NCI-H2081 treated with DMSO at 0.1 percent for 48 hours (cell line): ENCODE results near the gene RHOC.
"Not testable (repeated sequence)": the region's sequence is repeated elsewhere in the genome, so short reads cannot be mapped to it uniquely, and the experiment has no call there.

Experiments used
- DNase-seq: peaks from one replicate; lab custom pipeline; 2025; lab: John Stamatoyannopoulos, UW

The RHOC gene

GRCh38 chr1:112706505-112707220 lies at the start of gene RHOC:
TSS of gene RHOC (minus strand) at chr1:112707127. CDS start at chr1:112703799, 3,328 bp downstream.
- DNase-seq = no peak

GRCh38 chr1:112754116-112754628 lies 47.2 kb upstream of the RHOC start:
- no peak for DNase-seq

- DNase-seq = no peak
Measured at GRCh38 chr1:112748396-112748795, 41.5 kb upstream of the RHOC start.

DNA sequence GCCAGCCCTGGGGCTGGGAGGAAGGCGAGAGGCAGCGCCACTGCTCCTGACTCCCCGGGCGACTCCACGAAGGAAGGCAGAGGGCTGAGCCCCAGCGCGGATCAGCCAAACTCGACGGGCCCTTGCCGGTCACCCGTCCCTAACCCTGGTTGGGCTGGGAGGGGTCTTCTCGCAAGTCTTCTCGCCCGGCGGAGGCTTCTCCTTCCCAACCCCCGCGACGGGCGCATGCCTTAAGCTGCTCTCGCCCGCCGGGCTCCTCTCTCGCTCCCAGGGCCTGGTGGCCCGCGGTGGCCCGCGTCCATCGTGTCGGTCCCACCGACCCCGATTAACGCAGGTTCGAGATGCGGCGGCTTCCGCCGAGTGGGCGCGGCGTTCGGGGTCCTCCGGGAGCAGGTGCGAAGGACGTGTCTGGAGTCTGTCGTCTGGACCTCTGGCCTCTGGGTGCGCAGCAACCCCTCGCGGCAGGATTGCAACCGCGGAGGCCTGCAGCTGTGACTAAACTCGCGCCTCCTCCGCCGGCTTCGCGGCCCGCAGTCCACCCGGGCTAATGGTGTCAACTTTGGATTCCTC lies 37.2 kb upstream of the RHOC start:
- no peak for DNase-seq

DNA sequence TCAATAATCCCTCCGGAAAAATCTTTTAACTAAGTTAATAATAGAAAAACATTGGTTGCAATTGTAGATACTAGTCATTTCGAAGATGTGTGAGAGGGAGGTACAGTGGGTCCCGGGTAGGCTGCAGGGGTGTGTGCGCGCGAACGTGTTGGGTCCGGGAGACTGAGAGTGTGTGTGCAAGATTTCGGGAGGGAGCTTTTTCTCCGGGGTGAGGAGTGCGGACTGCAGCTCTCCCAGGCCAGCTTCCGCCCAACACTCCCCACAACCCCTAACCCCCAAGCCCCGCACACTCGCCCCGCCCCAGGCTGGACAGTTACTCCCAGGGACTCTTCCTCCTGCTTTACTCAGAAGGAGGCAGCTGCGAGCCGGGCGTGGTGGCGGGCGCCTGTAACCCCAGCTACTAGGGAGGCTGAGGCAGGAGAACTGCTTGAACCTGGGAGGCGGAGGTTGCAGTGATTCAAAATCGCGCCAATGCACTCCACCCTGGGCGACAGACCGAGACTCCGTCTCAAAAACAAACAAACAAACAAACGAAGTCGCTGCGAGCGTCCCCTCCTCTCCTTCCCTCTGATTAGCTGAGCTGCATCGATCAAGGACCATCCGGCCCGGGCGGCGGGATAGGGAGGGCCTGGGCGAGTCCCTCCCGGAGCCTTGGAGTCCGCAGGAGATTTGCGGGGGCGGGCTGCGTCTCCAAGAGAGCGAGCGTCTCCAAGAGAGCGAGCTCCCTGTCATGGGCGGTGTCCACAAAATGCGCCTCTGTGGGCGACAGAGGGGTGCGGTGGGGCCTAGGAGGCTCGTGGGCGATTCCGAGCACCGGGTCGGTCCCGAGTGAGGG lies 36.5 kb upstream of the RHOC start:
- no peak for DNase-seq

- no peak for DNase-seq
Measured at GRCh38 chr1:112737573-112737972, 30.6 kb upstream of the RHOC start.

- DNase-seq = no peak
Measured at GRCh38 chr1:112735752-112736151, 28.8 kb upstream of the RHOC start.

- no peak for DNase-seq
Measured at GRCh38 chr1:112731451-112731850, 24.5 kb upstream of the RHOC start.

DNA sequence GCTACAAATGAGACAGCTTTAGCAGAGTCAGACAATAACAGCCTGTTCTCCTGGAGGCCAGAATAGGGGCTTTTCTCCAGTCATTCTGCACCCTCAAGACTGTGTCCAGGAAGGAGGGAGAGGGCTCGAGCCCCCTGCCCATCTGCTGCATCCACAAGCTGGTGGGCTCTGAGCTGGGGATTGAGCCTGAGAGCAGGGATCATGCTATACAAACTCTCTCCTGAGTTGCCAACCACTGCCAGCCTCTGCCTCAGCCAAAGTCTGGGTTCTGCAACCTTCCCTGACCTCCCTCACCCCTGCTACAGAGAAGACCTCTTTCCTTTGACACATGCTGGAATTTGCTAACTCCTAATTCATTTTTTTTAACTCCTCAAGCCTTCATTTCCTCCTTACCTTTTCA lies 23.0 kb upstream of the RHOC start:
- no peak for DNase-seq

DNA sequence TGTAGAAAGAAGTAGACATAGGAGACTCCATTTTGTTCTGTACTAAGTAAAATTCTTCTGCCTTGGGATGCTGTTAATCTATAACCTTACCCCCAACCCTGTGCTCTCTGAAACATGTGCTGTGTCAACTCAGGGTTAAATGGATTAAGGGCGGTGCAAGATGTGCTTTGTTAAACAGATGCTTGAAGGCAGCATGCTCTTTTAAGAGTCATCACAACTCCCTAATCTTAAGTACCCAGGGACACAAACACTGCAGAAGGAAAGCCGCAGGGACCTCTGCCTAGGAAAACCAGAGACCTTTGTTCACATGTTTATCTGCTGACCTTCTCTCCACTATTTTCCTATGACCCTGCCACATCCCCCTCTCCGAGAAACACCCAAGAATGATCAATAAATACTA lies 22.1 kb upstream of the RHOC start:
- not testable (repeated sequence) for DNase-seq

DNA sequence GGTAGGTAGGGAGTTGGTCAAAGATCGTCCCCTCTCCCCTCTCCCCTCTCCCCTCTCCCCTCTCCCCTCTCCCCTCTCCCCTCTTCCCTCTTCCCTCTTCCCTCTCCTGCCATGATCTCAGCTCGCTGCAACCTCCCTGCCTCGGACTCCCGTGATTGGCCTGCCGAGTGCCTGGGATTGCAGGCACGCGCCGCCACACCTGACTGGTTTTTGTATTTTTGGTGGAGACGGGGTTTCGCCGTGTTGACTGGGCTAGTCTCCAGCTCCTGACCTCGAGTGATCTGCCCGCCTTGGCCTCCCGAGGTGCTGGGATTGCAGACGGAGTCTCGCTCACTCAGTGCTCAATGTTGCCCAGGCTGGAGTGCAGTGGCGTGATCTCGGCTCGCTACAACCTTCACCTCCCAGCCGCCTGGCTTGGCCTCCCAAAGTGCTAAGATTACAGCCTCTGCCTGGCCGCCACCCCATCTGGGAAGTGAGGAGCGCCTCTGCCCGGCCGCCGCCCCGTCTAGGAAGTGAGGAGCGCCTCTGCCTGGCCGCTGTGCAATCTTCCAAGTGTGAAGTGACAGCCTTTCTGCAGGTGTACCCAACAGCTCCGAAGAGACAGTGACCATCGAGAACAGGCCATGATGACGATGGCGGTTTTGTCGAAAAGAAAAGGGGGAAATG lies 21.5 kb upstream of the RHOC start:
- DNase-seq = not testable (repeated sequence)

- DNase-seq = no peak
Measured at GRCh38 chr1:112727716-112728115, 20.8 kb upstream of the RHOC start.

DNA sequence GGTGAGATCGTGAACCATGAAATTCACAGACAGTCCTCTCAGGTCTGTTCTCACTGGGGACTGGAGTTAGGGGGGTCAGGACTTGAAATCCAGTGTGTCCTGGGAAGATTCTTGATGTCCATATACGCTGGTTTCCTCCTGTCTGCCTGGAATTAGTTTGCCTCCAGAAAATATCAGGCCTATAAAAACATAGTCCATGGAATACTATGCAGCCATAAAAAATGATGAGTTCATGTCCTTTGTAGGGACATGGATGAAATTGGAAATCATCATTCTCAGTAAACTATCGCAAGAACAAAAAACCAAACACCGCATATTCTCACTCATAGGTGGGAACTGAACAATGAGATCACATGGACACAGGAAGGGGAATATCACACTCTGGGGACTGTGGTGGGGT lies 17.3 kb upstream of the RHOC start:
- not testable (repeated sequence) for DNase-seq

DNA sequence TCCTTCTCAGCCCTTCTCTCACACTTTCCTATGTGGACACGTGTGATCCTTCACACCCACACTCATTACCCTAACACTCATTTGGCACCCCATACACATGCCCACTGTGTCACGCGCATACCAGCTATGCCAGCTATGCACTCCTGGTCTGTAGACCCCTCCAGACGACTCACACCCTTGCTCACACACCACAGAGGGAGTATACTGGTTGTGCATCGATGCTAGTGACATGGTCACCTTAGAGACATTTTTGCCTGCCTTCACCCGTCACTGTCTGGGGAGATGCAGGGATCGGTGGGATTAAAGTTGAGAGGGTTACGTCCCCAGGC lies 16.5 kb upstream of the RHOC start:
- DNase-seq = no peak

GRCh38 chr1:112722601-112723510 lies 15.9 kb upstream of the RHOC start:
- DNase-seq = no peak

DNA sequence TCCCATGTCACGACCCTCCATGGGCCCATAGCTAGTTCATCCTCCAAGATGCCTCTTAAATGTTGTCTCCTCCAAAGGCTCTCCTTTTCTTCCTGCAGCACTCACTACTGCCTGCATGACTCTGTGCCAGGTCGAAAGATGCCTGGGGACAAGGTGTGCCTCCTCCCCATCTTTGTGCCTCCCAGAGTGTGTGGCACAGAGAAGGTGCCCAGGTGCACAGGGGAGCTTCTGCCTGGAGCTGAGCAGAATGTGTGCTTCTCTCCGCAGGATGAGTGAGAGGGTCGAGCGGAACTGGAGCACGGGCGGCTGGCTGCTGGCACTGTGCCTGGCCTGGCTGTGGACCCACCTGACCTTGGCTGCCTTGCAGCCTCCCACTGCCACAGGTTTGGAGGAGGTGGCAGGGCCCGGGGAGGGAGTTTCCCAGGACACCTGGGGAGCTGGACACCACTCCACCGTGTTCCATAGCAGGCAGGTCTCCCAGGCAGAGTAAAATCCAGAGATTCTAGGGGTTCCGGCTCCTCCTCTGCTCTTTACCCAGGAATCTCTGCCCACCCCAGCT lies 15.1 kb upstream of the RHOC start:
- DNase-seq = no peak

- DNase-seq = not testable (repeated sequence)
Measured at GRCh38 chr1:112721294-112721693, 14.4 kb upstream of the RHOC start.

GRCh38 chr1:112720800-112721199 lies 13.9 kb upstream of the RHOC start:
- no peak for DNase-seq

- no peak for DNase-seq
Measured at GRCh38 chr1:112719706-112720105, 12.8 kb upstream of the RHOC start.

DNA sequence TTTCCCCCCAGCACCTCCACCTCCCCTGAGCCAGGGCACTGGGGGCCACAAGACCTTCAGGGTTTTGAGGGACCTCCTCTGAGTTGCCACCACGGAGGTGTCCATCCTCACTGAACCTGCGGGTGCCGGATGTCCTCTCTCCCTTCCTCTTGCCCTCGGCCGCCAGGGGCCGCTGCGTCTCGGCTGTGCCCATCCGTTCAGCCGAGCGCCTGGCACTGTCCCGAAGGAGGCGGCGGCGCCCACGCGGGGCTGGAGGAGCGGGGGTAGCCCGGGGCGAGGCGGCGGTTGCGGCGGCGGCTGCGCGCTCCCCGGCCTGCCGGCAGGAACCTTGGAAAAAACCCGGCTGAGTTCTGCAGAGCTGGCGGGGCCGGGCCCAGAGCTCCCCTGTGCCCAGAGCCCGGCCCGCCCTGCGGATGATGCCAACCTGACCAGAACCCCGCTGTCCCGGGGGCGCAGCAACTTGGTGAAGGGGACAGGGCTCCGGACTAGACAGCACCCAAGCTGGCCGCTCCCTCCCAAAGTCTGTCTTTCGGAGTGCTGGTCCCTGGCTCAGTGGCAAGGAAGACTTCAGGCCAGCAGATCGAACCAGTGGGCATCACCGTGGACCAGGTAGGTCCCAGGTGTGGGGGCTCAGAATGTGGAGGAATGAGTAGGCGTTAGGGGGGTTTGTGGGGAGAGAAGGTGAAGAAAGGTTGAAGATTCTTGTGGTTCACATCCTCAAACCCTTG lies 11.9 kb upstream of the RHOC start:
- DNase-seq = no peak
